Vagina (tissue), 2 donors: ENCODE data around the gene SPATA16.

Source experiments
- CTCF ChIP-seq, 3 experiments: fragments of 450-650 bp in 2 of 3; fragments of 200-600 bp in 1 of 3; sonication (generic) in 1 of 3; IDR thresholded peaks; one replicate each; pipeline ENCODE4 v1.5.1; 2017 to 2019; ENCODE audit warnings: antibody characterized with exemption in 3 of 3, mild to moderate bottlenecking in 2 of 3, moderate library complexity in 2 of 3
- POLR2A ChIP-seq, 2 donors: fragments of 450-650 bp; IDR thresholded peaks; one replicate each; pipeline ENCODE4 v1.6.1; 2017; ENCODE audit warnings: antibody characterized with exemption in 2 of 2, mild to moderate bottlenecking in 2 of 2, moderate library complexity in 2 of 2
- POLR2AphosphoS5 ChIP-seq, 2 donors: sonication (generic); formaldehyde crosslinking; IDR thresholded peaks; one replicate each; pipeline ENCODE4 v1.9.0; 2017; ENCODE audit warnings: antibody characterized with exemption in 2 of 2, mild to moderate bottlenecking in 2 of 2, low read depth in 1 of 2; ENCODE audit not compliant: insufficient read depth in 1 of 2

- TF ChIP-seq POLR2AphosphoS5 (IDR thresholded peaks at IDR 0.05; ENCODE audit: insufficient read depth in 1 of 2, low read depth in 1 of 2) = no peak
- TF ChIP-seq CTCF (IDR thresholded peaks at IDR 0.05) = no peak
- TF ChIP-seq POLR2A (IDR thresholded peaks at IDR 0.05) = no peak
These were observed 258.5 kb downstream of the SPATA16 start for GRCh38 chr3:172882563-172882962.
